HG03521 (cell line): Measurements from ENCODE around the gene PRIM2.
"Not testable (repeated sequence)": the region's sequence is repeated elsewhere in the genome, so short reads cannot be mapped to it uniquely, and the experiment has no call there.

Experiments used
- ATAC-seq: cut with Tn5 transposase; IDR thresholded peaks from one replicate; pipeline ENCODE4 v1.9.1; 2021; ENCODE audit warnings: mild to moderate bottlenecking, moderate library complexity; ENCODE audit not compliant: unreplicated experiment

Gene PRIM2

DNA sequence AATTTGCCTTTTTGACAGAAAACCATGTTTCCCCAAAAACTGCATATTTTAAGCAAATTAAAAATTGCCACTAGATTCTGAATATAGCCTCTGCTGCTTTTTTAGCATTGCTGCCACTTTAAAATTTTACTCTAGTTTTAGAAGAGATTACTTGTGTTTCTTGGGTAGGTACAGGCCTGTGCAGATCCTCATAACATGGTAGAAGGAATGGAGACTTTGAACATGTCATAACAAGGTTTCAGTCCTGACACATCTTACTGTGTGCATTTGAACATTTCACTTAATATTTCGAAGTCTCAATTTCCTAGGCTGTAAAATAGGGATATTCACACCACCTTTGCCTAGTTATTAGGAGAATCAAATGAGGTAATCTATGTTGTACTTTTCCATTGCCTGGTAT lies 259.6 kb downstream of the PRIM2 start:
- not testable (repeated sequence) for ATAC-seq

- not testable (repeated sequence) for ATAC-seq
These were observed 262.1 kb downstream of the PRIM2 start for GRCh38 chr6:57579489-57579888.

DNA sequence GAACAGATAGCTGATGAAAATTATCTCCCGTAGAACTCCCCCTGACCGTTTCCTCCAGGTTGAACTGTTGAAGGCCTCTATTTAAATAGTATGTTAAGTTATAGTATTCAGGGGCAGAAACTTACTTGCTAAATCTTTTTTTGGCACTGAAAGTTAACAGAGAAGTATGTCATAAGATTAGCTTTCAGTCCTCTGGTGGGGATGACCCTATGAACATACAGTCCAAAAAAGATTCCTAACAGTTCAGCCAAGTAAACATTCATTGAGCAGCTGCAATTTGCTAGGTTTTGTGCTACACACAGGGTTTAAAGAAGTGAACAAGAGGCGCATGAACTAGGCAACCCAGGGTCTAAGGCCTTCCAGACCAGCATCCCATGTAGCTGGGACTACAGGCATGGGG lies 264.2 kb downstream of the PRIM2 start:
- ATAC-seq: not testable (repeated sequence)

DNA sequence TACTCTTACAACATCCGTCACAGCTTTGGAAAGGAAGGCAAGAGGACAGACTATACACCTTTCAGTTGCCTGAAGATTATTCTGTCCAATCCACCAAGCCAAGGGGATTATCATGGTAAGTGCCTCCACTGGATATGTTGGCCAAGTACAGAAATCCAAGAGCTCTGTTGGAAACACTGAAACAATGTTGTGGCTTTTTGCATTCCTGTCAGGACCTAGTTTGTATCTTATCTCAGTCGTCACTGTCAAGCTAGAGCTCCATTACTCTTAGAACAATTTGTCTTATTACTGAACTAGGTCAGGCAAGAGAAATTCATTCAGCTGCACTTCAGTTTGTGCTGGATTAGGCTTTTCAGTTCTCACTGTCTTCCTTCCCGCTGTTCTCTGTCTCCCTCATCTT lies 283.7 kb downstream of the PRIM2 start:
- not testable (repeated sequence) for ATAC-seq

- ATAC-seq: not testable (repeated sequence)
These were observed 287.9 kb downstream of the PRIM2 start for GRCh38 chr6:57605303-57605702.

GRCh38 chr6:57606331-57606730 lies 288.9 kb downstream of the PRIM2 start:
- ATAC-seq: not testable (repeated sequence)

DNA sequence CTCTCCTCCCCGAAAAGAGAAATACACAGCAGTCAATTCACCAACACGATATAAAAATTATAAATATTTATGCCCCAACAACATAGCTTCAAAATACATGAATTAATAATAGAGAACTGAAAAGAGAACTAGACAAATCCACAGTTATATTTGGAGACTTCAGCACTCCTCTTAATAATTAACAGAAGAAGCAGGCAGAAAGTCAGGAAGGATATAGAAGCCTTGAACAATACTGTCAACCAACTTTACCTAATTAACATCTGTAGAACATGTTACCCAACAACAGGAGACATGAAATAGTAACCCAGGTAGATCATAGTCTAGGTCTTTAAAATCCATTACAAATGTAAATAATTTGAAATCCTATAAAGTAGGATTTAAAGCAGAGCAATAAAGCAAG lies 293.2 kb downstream of the PRIM2 start:
- not testable (repeated sequence) for ATAC-seq

DNA sequence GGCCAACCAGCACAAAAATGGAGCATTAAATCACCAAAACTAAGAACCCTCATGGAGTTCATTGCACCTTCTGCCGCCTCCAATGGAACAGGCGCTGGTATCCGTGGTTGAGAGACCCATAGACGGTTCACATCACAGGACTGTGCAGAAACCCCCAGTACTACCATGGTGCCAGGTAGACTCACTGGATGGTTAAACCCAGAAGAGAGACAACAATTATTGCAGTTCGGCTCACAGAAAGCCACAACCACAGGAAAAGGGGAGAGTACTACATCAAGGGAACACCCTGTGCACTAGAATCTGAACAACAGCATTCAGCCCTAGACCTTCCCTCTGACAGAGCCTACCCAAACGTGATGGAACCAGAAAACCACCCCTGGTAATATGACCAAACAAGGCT lies 301.5 kb downstream of the PRIM2 start:
- not testable (repeated sequence) for ATAC-seq

DNA sequence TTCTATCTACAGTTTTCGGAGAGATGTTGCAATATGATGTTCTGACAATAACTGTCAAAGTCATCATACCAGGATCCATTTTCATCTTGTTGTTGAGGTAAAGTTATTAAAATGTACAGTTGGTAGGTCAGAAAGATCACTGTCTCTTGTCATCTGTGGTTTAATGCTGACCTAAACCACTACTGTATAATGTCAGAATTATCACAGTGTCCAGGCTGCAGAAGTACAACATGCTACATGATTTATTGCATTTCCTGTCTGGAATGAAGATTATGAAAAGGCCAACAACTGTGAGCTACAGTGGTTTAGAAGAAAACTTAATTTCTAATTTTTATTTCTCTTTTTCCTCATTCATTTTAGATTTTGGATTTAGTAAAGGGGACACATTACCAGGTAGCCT lies 314.3 kb downstream of the PRIM2 start:
- ATAC-seq: not testable (repeated sequence)

- ATAC-seq: not testable (repeated sequence)
These were observed 341.1 kb downstream of the PRIM2 start for GRCh38 chr6:57658526-57658925.

DNA sequence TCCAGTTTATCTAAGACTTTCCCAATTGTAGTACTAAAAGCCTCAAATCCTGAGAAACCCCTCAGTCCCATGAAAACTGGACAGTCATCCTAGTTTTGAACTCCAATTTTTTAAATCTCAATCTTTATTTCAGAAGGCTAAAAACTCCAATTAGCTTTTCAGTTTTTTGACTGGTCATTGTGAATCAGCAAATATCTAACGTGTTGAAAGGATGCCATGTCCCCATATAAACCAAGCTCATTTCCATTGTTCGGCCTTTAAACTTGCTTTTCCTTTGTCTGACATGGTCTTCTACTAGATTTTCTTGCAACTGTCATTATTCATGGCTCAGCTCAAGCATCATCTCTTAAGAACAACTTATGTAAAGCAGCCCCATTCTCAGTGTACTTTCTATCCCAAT lies 342.4 kb downstream of the PRIM2 start:
- not testable (repeated sequence) for ATAC-seq

GRCh38 chr6:57660940-57661339 lies 343.5 kb downstream of the PRIM2 start:
- not testable (repeated sequence) for ATAC-seq

DNA sequence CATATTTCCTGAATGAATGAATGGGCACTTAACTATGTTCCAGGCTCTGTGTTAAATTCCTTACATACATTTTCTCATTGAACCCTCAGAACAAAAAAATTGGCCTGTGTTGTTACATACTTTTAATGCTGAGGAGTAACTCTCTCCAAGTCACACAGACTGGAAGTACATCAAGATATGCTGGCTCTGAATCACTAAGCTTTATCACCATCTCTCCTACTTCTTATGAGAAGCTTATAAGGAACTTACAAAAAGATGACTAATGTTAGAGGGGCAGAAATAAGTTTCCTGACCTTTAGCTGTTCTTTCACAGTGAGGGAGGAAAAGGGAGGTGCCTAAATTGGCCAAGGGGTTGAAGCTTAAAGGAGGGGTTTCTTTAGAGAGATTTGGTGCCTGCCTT lies 350.7 kb downstream of the PRIM2 start:
- not testable (repeated sequence) for ATAC-seq

DNA sequence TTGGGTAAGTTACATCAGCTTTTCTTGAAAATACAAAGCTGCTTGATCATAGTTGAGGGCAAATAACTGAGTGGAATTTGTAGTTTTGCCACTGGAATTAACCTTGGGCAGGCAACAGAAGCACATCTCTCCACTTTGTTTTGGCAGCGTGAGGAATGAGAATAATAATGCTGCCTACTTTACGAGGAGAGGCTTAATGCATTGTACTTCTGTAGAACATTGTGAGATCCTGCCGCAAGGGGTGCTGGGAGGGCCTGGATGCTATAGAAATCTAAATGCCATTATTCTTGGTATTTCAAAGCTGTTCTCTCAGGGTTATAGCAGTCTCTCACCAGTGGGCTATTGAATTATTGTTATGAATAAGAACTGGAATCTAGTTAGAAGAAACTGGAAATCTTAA lies 353.8 kb downstream of the PRIM2 start:
- not testable (repeated sequence) for ATAC-seq

DNA sequence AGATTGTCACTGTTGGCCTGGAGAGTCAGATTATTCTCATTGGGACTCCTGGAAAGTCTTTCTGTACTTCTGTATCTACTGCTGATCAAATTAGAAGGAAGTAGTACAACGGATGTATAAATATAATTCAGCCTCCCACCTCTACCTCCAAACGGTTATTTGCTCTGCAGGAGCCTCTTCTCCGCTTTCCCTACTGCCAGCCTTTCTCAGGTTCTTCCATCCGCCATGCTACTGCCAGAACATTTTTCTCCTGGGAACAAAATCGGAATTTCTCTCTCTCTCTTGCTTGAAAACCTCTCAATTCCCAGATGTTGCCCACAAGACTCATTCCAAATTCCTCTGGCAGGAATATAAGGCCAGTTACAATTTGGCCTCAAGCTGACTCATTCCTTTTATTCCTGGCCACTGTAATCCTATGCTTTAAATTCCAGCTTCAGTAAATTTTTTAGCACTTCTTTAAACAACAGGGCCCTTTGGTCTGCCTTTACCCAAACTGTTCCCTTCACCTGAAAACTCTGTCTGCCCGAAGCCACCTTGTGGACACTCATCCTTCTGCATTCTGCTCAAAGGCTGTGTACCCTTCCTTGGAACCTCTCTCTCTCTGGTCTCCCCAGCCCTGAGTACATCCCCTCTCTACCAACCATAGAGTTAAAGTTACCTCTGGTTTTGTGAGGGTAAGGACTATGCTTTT lies 354.7 kb downstream of the PRIM2 start:
- ATAC-seq: not testable (repeated sequence)

- not testable (repeated sequence) for ATAC-seq
These were observed 355.9 kb downstream of the PRIM2 start for GRCh38 chr6:57673281-57673680.

DNA sequence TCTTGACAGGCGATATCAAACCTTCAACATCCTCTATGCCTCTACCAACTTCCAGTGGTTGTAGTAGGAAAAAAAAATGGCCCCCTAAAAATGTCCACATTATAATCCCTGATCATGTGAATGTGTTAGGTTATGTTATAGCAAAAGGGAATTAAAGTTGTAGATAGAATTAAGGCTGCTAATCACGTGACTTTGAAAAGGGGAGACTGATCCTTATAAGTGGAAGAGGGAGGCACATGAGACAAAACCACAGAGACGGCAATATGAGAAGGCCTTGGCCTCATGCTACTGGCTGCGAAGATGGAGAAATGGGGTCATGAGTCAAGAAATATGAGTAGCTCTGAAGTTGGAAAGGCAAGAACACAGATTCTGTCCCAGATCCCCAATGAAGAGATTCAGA lies 358.0 kb downstream of the PRIM2 start:
- ATAC-seq: not testable (repeated sequence)

GRCh38 chr6:57696382-57696781 lies 379.0 kb downstream of the PRIM2 start:
- not testable (repeated sequence) for ATAC-seq
